Subcutaneous abdominal adipose tissue (tissue), 5 donors: Measurements from ENCODE around the gene SLX4.

ENCODE experiments used
- H3K27ac ChIP-seq: one replicate; pipeline ENCODE4 v1.7.0; 2013; ENCODE audit warnings: low read depth, mild to moderate bottlenecking, inconsistent platforms, low read length, moderate library complexity
- H3K27me3 ChIP-seq, 5 donors: one replicate each; pipeline ENCODE4 v1.7.0; 2013; ENCODE audit warnings: low read length in 5 of 5, inconsistent platforms in 1 of 5; ENCODE audit not compliant: control insufficient read depth in 5 of 5, insufficient read depth in 4 of 5
- H3K36me3 ChIP-seq, 5 donors: one replicate each; pipeline ENCODE4 v1.7.0; 2013; ENCODE audit warnings: low read length in 5 of 5; ENCODE audit not compliant: control insufficient read depth in 5 of 5, insufficient read depth in 5 of 5
- H3K4me1 ChIP-seq, 5 donors: one replicate each; pipeline ENCODE4 v1.7.0; 2013; ENCODE audit warnings: low read length in 5 of 5, mild to moderate bottlenecking in 3 of 5, moderate library complexity in 1 of 5; ENCODE audit not compliant: control insufficient read depth in 5 of 5, insufficient read depth in 5 of 5
- H3K4me3 ChIP-seq, 5 donors: one replicate each; pipeline ENCODE4 v1.7.0; 2013; ENCODE audit warnings: low read length in 5 of 5, low read depth in 1 of 5
- H3K9ac ChIP-seq, 5 donors: one replicate each; pipeline ENCODE4 v1.7.0; 2013; ENCODE audit warnings: low read length in 5 of 5, mild to moderate bottlenecking in 4 of 5, moderate library complexity in 3 of 5
- H3K9me3 ChIP-seq, 5 donors: one replicate each; pipeline ENCODE4 v1.7.0; 2013; ENCODE audit warnings: low read length in 5 of 5; ENCODE audit not compliant: control insufficient read depth in 5 of 5
- donor health status: healthy.
- donor health status: healthy.
- donor health status: healthy.
- donor health status: healthy.
- donor health status: healthy.

SLX4 gene

GRCh38 chr16:3641801-3642396 lies 30.5 kb upstream of the SLX4 start:
- no peak overlapping the region for H3K9ac ChIP-seq
- H3K27me3 ChIP-seq: no peaks in the 10 kb centered on the region
- H3K36me3 ChIP-seq: peaks cover 0 to 40% (median 19%) of the 10 kb centered on the region in 5 donors
- no peak overlapping the region for H3K4me3 ChIP-seq
- H3K9me3 ChIP-seq: no peaks in the 10 kb centered on the region
- H3K27ac ChIP-seq: no peak overlapping the region
- H3K4me1 ChIP-seq: peaks cover 0 to 6% (median 3%) of the 10 kb centered on the region in 5 donors

- Histone ChIP-seq H3K27me3 (no peaks in the 10 kb centered on the region), H3K4me3 (no peak overlapping the region), H3K36me3 (peaks cover 0 to 40% (median 19%) of the 10 kb centered on the region in 5 donors), H3K4me1 (peaks cover 0 to 6% (median 3%) of the 10 kb centered on the region in 5 donors), H3K9me3 (no peaks in the 10 kb centered on the region), H3K9ac (no peak overlapping the region), H3K27ac (no peak overlapping the region)
Observed at GRCh38 chr16:3640632-3641501, 29.5 kb upstream of the SLX4 start.

GRCh38 chr16:3640207-3640606 lies 28.8 kb upstream of the SLX4 start:
- Histone ChIP-seq H3K9ac (no peak overlapping the region), H3K27ac (no peak overlapping the region), H3K27me3 (no peaks in the 10 kb centered on the region), H3K4me1 (peaks cover 0 to 6% (median 3%) of the 10 kb centered on the region in 5 donors), H3K9me3 (no peaks in the 10 kb centered on the region), H3K36me3 (peaks cover 0 to 35% (median 19%) of the 10 kb centered on the region in 5 donors), H3K4me3 (no peak overlapping the region)

GRCh38 chr16:3638916-3639644 lies 27.7 kb upstream of the SLX4 start:
- Histone ChIP-seq H3K9me3 (no peaks in the 10 kb centered on the region), H3K9ac (no peak overlapping the region), H3K4me3 (no peak overlapping the region), H3K4me1 (peaks cover 0 to 6% (median 3%) of the 10 kb centered on the region in 5 donors), H3K27me3 (no peaks in the 10 kb centered on the region), H3K27ac (no peak overlapping the region), H3K36me3 (peaks cover 0 to 32% (median 19%) of the 10 kb centered on the region in 5 donors)

- H3K27me3 ChIP-seq: no peaks in the 10 kb centered on the region
- H3K9ac ChIP-seq: peak overlapping the region in 1 of 5 donors; percentile 45
- H3K4me3 ChIP-seq: no peak overlapping the region
- H3K27ac ChIP-seq: no peak overlapping the region
- peaks cover 0 to 22% (median 13%) of the 10 kb centered on the region in 5 donors for H3K36me3 ChIP-seq
- H3K9me3 ChIP-seq: no peaks in the 10 kb centered on the region
- H3K4me1 ChIP-seq: peaks cover 0 to 6% (median 3%) of the 10 kb centered on the region in 5 donors
Observed at GRCh38 chr16:3637371-3637923, 26.0 kb upstream of the SLX4 start.

- H3K9ac ChIP-seq: no peak overlapping the region
Observed at GRCh38 chr16:3625911-3626732, 14.7 kb upstream of the SLX4 start.

GRCh38 chr16:3625331-3625730 lies 13.9 kb upstream of the SLX4 start:
- H3K36me3 ChIP-seq: no peaks in the 10 kb centered on the region
- H3K9ac ChIP-seq: no peak overlapping the region
- no peak overlapping the region for H3K4me3 ChIP-seq
- no peak overlapping the region for H3K27ac ChIP-seq
- no peaks in the 10 kb centered on the region for H3K9me3 ChIP-seq
- H3K4me1 ChIP-seq: peaks cover 0 to 14% (median 0%) of the 10 kb centered on the region in 5 donors
- H3K27me3 ChIP-seq: no peaks in the 10 kb centered on the region

More at GRCh38 chr16:3625911-3626732, 14.7 kb upstream of the SLX4 start:
- Histone ChIP-seq H3K9me3 (no peaks in the 10 kb centered on the region), H3K4me3 (no peak overlapping the region), H3K27ac (no peak overlapping the region), H3K36me3 (no peaks in the 10 kb centered on the region), H3K27me3 (no peaks in the 10 kb centered on the region), H3K4me1 (peaks cover 0 to 14% (median 0%) of the 10 kb centered on the region in 5 donors)

- Histone ChIP-seq H3K27me3 (no peaks in the 10 kb centered on the region), H3K4me3 (no peak overlapping the region), H3K9me3 (no peaks in the 10 kb centered on the region), H3K4me1 (peaks cover 0 to 14% (median 0%) of the 10 kb centered on the region in 5 donors), H3K27ac (no peak overlapping the region), H3K36me3 (no peaks in the 10 kb centered on the region), H3K9ac (no peak overlapping the region)
Observed at GRCh38 chr16:3623642-3624041, 12.2 kb upstream of the SLX4 start.

GRCh38 chr16:3618769-3619141 lies 7.3 kb upstream of the SLX4 start:
- Histone ChIP-seq H3K4me3 (no peak overlapping the region), H3K4me1 (no peaks in the 10 kb centered on the region), H3K9ac (no peak overlapping the region), H3K36me3 (peaks cover 0 to 4% (median 3%) of the 10 kb centered on the region in 5 donors), H3K9me3 (no peaks in the 10 kb centered on the region), H3K27ac (no peak overlapping the region), H3K27me3 (no peaks in the 10 kb centered on the region)
